ENCODE measurements around the gene MAVS.

GRCh38 chr20:3867802-3868201, 21.2 kb downstream of the MAVS start:
- TF ChIP-seq CTCF (IDR thresholded peaks at IDR 0.05; ENCODE audit: low read length), result no peak
- no peak for TF ChIP-seq EZH2 (optimal IDR thresholded peaks at IDR 0.05; ENCODE audit: low read depth, low read length)
